Epidermal melanocyte (primary cell): ENCODE results near the gene PCDHB11.
"Not testable (repeated sequence)": the region's sequence is repeated elsewhere in the genome, so short reads cannot be mapped to it uniquely, and the experiment has no call there.

Source experiments
- DNase-seq: peaks from one replicate; pipeline ENCODE4 v3.0.0; 2011; ENCODE audit warnings: low spot score; ENCODE audit not compliant: insufficient read length

PCDHB11 gene

DNA sequence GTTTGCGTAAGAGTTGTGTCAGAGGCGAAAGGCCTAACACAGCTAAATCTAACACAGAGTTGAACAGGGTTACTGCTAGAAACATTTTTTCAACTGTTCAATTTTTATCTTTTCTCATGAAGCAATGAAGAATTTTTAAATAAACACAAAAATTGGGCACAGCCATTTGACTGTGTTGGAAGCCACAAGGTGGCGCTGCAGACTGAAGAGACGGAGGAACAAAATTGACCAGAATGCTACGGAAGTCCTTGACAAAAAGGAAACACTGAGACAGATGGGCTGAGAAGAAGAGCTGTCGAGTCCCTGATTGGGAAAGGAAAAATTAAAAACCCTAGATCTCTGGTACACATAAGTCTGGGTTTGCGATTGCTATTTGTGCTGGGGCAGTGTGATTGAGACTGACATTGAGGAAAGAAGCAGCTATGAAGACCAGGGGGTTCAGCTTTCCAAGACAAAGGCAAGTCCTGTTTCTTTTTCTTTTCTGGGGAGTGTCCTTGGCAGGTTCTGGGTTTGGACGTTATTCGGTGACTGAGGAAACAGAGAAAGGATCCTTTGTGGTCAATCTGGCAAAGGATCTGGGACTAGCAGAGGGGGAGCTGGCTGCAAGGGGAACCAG lies 12.4 kb upstream of the PCDHB11 start, which contains the start of gene PCDHB9:
Gene PCDHB9 (plus strand): TSS at position 265 of the 616 bp plus-strand sequence. CDS start 158 bp downstream, at position 423.
- DNase-seq = no peak

DNA sequence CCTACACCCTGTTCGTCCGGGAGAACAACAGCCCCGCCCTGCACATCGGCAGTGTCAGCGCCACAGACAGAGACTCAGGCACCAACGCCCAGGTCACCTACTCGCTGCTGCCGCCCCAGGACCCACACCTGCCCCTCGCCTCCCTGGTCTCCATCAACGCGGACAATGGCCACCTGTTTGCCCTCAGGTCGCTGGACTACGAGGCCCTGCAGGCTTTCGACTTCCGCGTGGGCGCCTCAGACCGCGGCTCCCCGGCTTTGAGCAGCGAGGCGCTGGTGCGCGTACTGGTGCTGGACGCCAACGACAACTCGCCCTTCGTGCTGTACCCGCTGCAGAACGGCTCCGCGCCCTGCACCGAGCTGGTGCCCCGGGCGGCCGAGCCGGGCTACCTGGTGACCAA lies 10.7 kb upstream of the PCDHB11 start:
- DNase-seq = not testable (repeated sequence)

DNA sequence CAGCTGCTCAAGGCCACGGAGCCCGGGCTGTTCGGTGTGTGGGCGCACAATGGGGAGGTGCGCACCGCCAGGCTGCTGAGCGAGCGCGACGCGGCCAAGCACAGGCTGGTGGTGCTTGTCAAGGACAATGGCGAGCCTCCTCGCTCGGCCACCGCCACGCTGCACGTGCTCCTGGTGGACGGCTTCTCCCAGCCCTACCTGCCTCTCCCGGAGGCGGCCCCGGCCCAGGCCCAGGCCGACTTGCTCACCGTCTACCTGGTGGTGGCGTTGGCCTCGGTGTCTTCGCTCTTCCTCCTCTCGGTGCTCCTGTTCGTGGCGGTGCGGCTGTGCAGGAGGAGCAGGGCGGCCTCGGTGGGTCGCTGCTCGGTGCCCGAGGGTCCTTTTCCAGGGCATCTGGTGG lies 10.3 kb upstream of the PCDHB11 start:
- not testable (repeated sequence) for DNase-seq

DNA sequence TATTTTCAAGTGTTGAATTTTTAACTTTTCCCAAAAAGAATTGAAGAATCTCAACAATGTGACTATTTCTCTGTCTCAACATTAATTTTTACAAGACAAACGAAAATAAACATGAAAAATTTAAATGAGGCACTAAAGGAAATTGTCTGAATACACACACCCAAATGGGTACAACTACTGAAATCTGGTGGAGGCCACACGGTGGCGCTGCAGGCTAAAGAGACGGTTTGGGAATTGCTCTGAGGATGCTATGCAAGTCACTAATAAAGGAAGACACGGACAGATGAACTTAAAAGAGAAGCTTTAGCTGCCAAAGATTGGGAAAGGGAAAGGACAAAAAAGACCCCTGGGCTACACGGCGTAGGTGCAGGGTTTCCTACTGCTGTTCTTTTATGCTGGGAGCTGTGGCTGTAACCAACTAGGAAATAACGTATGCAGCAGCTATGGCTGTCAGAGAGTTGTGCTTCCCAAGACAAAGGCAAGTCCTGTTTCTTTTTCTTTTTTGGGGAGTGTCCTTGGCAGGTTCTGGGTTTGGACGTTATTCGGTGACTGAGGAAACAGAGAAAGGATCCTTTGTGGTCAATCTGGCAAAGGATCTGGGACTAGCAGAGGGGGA lies 7.2 kb upstream of the PCDHB11 start, which contains the start of gene PCDHB10:
Gene PCDHB10 (plus strand): TSS at position 244 of the 616 bp plus-strand sequence. CDS start 200 bp downstream, at position 444.
- DNase-seq = no peak

DNA sequence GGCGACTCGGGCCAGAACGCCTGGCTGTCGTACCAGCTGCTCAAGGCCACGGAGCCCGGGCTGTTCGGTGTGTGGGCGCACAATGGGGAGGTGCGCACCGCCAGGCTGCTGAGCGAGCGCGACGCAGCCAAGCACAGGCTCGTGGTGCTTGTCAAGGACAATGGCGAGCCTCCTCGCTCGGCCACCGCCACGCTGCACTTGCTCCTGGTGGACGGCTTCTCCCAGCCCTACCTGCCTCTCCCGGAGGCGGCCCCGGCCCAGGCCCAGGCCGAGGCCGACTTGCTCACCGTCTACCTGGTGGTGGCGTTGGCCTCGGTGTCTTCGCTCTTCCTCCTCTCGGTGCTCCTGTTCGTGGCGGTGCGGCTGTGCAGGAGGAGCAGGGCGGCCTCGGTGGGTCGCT lies 5.1 kb upstream of the PCDHB11 start:
- not testable (repeated sequence) for DNase-seq

DNA sequence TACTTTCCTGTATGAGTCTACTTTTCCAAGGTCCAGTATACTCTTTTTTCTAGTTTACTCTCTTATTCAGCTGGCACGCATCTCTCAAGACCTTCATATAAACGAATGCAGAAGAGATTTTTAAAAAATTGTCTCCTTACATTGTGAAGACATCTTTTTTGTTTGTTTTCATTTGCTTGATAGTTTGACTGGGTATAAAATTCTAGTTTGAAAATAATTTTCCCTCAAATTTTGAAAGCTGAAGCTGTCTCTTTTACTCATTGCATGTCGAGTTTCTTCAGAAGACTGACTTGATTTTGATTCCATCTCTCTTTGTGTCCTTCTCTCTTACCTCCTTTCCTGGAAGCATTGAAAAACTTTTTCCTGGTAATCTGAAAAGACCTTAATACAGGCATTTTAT lies 3.1 kb upstream of the PCDHB11 start:
- DNase-seq = no peak

DNA sequence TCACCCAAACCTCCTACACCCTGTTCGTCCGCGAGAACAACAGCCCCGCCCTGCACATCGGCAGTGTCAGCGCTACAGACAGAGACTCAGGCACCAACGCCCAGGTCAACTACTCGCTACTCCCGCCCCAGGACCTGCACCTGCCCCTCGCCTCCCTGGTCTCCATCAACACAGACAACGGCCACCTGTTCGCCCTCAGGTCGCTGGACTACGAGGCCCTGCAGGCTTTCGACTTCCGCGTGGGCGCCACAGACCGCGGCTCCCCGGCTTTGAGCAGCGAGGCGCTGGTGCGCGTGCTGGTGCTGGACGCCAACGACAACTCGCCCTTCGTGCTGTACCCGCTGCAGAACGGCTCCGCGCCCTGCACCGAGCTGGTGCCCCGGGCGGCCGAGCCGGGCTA lies 1.7 kb downstream of the PCDHB11 start:
- DNase-seq = not testable (repeated sequence)

DNA sequence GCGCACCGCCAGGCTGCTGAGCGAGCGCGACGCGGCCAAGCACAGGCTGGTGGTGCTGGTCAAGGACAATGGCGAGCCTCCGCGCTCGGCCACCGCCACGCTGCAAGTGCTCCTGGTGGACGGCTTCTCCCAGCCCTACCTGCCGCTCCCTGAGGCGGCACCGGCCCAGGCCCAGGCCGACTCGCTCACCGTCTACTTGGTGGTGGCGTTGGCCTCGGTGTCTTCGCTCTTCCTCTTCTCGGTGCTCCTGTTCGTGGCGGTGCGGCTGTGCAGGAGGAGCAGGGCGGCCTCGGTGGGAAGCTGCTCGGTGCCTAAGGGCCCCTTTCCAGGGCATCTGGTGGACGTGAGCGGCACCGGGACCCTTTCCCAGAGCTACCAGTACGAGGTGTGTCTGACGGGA lies 2.2 kb downstream of the PCDHB11 start:
- not testable (repeated sequence) for DNase-seq

DNA sequence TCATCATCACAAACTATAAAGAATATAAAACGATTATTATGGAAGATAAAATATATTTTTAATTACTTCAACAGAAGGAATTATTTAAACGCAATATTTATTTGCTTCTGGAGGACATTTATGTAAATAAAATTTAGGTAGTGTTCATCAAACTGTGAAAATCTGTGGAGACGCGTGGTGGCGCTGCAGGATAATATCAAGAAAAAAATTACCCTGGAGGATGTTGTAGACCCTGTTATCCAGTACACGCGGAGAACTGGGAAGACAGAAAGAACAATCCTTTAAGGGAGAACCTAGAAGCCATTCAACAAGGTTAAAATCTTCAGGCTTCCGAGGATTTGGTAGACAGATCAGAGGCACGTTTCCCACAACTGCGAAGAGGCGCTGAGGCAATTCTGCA lies 9.1 kb downstream of the PCDHB11 start, which contains the start of gene PCDHB12:
Gene PCDHB12 (plus strand): TSS at position 242 of the 400 bp plus-strand sequence. CDS start 189 bp downstream, outside the sequence.
- no peak for DNase-seq

DNA sequence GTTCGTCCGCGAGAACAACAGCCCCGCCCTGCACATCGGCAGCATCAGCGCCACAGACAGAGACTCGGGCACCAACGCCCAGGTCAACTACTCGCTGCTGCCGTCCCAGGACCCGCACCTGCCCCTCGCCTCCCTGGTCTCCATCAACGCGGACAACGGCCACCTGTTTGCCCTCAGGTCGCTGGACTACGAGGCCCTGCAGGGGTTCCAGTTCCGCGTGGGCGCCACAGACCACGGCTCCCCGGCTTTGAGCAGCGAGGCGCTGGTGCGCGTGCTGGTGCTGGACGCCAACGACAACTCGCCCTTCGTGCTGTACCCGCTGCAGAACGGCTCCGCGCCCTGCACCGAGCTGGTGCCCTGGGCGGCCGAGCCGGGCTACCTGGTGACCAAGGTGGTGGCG lies 10.9 kb downstream of the PCDHB11 start:
- DNase-seq = not testable (repeated sequence)

DNA sequence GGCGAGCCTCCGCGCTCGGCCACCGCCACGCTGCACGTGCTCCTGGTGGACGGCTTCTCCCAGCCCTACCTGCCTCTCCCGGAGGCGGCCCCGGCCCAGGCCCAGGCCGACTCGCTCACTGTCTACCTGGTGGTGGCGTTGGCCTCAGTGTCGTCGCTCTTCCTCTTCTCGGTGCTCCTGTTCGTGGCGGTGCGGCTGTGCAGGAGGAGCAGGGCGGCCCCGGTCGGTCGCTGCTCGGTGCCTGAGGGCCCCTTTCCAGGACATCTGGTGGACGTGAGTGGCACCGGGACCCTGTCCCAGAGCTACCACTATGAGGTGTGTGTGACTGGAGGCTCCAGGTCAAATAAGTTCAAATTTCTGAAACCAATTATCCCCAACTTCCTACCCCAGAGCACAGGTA lies 11.4 kb downstream of the PCDHB11 start:
- not testable (repeated sequence) for DNase-seq

DNA sequence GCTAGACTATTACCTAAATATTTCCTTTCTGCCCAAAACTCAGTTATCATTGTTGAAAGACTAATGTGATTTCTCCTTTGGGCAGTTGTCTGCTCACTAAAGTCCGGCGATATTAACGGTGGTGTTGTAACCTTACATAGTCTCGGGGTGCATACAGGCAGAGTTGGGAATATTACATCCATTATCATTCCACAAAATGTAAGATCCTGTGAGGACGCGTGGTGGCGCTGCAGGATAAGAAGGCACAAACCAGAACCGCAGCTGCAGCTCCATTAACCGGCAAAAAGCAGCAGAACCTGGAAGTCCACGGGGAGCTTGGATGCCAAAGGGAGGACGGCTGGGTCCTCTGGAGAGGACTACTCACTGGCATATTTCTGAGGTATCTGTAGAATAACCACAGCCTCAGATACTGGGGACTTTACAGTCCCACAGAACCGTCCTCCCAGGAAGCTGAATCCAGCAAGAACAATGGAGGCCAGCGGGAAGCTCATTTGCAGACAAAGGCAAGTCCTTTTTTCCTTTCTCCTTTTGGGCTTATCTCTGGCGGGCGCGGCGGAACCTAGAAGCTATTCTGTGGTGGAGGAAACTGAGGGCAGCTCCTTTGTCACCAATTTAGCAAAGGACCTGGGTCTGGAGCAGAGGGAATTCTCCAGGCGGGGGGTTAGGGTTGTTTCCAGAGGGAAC lies 14.4 kb downstream of the PCDHB11 start, which contains the start of gene PCDHB13:
Gene PCDHB13 (plus strand): TSS at position 264 of the 684 bp plus-strand sequence. CDS start 205 bp downstream, at position 469.
- DNase-seq = not testable (repeated sequence)

DNA sequence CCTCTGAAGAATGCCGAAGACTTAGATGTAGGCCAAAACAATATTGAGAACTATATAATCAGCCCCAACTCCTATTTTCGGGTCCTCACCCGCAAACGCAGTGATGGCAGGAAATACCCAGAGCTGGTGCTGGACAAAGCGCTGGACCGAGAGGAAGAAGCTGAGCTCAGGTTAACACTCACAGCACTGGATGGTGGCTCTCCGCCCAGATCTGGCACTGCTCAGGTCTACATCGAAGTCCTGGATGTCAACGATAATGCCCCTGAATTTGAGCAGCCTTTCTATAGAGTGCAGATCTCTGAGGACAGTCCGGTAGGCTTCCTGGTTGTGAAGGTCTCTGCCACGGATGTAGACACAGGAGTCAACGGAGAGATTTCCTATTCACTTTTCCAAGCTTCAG lies 15.2 kb downstream of the PCDHB11 start:
- DNase-seq = not testable (repeated sequence)

DNA sequence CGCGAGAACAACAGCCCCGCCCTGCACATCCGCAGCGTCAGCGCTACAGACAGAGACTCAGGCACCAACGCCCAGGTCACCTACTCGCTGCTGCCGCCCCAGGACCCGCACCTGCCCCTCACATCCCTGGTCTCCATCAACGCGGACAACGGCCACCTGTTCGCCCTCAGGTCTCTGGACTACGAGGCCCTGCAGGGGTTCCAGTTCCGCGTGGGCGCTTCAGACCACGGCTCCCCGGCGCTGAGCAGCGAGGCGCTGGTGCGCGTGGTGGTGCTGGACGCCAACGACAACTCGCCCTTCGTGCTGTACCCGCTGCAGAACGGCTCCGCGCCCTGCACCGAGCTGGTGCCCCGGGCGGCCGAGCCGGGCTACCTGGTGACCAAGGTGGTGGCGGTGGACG lies 16.1 kb downstream of the PCDHB11 start:
- DNase-seq = not testable (repeated sequence)

DNA sequence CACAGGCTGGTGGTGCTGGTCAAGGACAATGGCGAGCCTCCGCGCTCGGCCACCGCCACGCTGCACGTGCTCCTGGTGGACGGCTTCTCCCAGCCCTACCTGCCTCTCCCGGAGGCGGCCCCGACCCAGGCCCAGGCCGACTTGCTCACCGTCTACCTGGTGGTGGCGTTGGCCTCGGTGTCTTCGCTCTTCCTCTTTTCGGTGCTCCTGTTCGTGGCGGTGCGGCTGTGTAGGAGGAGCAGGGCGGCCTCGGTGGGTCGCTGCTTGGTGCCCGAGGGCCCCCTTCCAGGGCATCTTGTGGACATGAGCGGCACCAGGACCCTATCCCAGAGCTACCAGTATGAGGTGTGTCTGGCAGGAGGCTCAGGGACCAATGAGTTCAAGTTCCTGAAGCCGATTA lies 16.6 kb downstream of the PCDHB11 start:
- not testable (repeated sequence) for DNase-seq

DNA sequence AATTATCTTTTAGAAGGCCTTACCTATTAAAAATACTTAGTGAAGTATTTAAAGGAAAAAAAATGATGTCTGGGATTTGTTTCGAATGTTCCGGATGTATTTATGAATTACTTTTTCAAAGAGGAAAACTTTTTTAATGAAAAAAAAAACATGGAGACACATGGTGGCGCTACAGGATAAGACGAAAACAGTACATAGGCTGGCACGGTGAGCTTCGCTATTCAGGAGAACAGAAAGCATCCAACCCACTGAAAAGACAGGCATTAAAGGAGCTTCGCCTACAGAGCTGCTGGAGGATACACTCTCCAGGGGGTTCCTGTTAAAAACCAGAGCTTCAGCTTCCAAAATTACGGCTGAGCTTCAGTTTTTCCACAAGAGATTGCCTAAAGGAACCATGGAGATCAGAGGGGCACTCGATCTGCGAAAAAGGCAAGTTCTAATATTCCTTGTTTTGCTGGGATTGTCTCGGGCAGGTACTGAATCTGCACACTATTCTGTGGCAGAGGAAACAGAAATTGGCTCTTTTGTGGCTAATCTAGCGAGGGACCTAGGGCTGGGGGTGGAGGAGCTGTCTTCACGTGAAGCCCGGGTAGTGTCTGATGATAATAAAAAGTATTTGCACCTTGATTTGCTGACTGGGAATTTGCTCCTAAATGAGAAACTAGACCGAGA lies 23.8 kb downstream of the PCDHB11 start, which contains the start of gene PCDHB14:
Gene PCDHB14 (plus strand): TSS at position 232 of the 672 bp plus-strand sequence. CDS start 163 bp downstream, at position 395.
- DNase-seq = no peak

DNA sequence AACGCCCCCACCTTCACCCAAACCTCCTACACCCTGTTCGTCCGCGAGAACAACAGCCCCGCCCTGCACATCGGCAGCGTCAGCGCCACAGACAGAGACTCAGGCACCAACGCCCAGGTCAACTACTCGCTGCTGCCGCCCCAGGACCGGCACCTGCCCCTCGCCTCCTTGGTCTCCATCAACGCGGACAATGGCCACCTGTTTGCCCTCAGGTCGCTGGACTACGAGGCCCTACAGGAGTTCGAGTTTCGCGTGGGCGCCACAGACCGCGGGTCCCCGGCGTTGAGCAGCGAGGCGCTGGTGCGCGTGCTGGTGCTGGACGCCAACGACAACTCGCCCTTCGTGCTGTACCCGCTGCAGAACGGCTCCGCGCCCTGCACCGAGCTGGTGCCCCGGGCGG lies 25.4 kb downstream of the PCDHB11 start:
- DNase-seq = not testable (repeated sequence)

DNA sequence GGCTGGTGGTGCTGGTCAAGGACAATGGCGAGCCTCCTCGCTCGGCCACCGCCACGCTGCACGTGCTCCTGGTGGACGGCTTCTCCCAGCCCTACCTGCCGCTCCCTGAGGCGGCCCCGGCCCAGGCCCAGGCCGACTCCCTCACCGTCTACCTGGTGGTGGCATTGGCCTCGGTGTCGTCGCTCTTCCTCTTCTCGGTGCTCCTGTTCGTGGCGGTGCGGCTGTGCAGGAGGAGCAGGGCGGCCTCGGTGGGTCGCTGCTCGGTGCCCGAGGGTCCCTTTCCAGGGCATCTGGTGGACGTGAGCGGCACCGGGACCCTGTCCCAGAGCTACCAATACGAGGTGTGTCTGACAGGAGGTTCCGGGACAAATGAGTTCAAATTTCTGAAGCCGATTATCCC lies 26.0 kb downstream of the PCDHB11 start:
- DNase-seq = not testable (repeated sequence)

DNA sequence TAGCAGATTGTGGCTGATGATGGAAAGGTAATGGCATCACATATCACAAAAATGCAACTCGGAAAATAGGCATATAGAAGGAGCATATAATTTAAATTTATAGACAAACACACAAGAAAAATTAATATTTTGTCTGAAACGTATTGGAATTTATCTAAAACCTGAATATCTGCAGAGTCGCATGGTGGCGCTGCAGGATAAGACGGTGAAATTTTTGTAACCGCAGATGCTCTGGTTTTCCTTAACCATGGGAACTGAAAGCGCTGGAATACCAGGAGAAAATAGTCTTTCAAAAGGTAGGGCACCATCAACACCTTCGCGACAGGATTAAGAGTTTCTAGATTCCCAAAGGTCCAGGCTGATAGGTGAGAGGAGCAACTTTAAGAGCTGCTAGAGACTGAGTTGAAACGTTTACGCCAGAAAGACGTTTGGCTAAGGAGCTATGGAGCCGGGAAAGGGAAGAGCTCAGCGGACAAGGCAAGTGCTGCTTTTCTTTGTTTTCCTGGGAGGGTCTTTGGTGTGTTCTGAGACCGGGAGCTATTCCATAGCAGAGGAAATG lies 34.8 kb downstream of the PCDHB11 start:
- DNase-seq = no peak

DNA sequence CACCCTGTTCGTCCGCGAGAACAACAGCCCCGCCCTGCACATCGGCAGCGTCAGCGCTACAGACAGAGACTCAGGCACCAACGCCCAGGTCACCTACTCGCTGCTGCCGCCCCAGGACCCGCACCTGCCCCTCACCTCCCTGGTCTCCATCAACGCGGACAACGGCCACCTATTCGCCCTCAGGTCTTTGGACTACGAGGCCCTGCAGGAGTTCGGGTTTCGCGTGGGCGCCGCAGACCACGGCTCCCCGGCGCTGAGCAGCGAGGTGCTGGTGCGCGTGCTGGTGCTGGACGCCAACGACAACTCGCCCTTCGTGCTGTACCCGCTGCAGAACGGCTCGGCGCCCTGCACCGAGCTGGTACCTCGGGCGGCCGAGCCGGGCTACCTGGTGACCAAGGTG lies 36.5 kb downstream of the PCDHB11 start:
- not testable (repeated sequence) for DNase-seq
